Measurements from ENCODE around the gene GPR143.

Gene GPR143

GRCh38 chrX:9693307-9694001, 72.2 kb downstream of the GPR143 start:
- TF ChIP-seq SIN3A (IDR thresholded peaks at IDR 0.05; ENCODE audit: borderline replicate concordance, insufficient read depth, low read length) (no peak), REST (IDR thresholded peaks at IDR 0.05; ENCODE audit: insufficient read depth in 1 of 2, low read depth in 2 of 2, low read length in 2 of 2) (no peak), POLR2AphosphoS5 (IDR thresholded peaks at IDR 0.05; ENCODE audit: low read depth, low read length) (no peak), FOXP2 (optimal IDR thresholded peaks at IDR 0.05; ENCODE audit: borderline replicate concordance, extremely low read depth, extremely low read length, insufficient read depth) (no peak), TAF1 (IDR thresholded peaks at IDR 0.05; ENCODE audit: borderline replicate concordance, insufficient read depth, low read length) (no peak)

GRCh38 chrX:9690046-9690445, 75.6 kb downstream of the GPR143 start:
- TF ChIP-seq FOXP2 (optimal IDR thresholded peaks at IDR 0.05; ENCODE audit: borderline replicate concordance, extremely low read depth, extremely low read length, insufficient read depth) (no peak), SIN3A (IDR thresholded peaks at IDR 0.05; ENCODE audit: borderline replicate concordance, insufficient read depth, low read length) (no peak), REST (IDR thresholded peaks at IDR 0.05; ENCODE audit: insufficient read depth in 1 of 2, low read depth in 2 of 2, low read length in 2 of 2) (no peak), POLR2AphosphoS5 (IDR thresholded peaks at IDR 0.05; ENCODE audit: low read depth, low read length) (no peak), TAF1 (IDR thresholded peaks at IDR 0.05; ENCODE audit: borderline replicate concordance, insufficient read depth, low read length) (no peak)

- TF ChIP-seq FOXP2 (optimal IDR thresholded peaks at IDR 0.05; ENCODE audit: borderline replicate concordance, extremely low read depth, extremely low read length, insufficient read depth) = no peak
- no peak for TF ChIP-seq SIN3A (IDR thresholded peaks at IDR 0.05; ENCODE audit: borderline replicate concordance, insufficient read depth, low read length)
- TF ChIP-seq POLR2AphosphoS5 (IDR thresholded peaks at IDR 0.05; ENCODE audit: low read depth, low read length) = no peak
- no peak for TF ChIP-seq REST (IDR thresholded peaks at IDR 0.05; ENCODE audit: insufficient read depth in 1 of 2, low read depth in 2 of 2, low read length in 2 of 2)
- TF ChIP-seq TAF1 (IDR thresholded peaks at IDR 0.05; ENCODE audit: borderline replicate concordance, insufficient read depth, low read length) = no peak
These were observed 76.8 kb downstream of the GPR143 start for GRCh38 chrX:9688833-9689232.

GRCh38 chrX:9687899-9688298, 77.7 kb downstream of the GPR143 start:
- TF ChIP-seq SIN3A (IDR thresholded peaks at IDR 0.05; ENCODE audit: borderline replicate concordance, insufficient read depth, low read length) (no peak), FOXP2 (optimal IDR thresholded peaks at IDR 0.05; ENCODE audit: borderline replicate concordance, extremely low read depth, extremely low read length, insufficient read depth) (no peak), TAF1 (IDR thresholded peaks at IDR 0.05; ENCODE audit: borderline replicate concordance, insufficient read depth, low read length) (no peak), REST (IDR thresholded peaks at IDR 0.05; ENCODE audit: insufficient read depth in 1 of 2, low read depth in 2 of 2, low read length in 2 of 2) (no peak), POLR2AphosphoS5 (IDR thresholded peaks at IDR 0.05; ENCODE audit: low read depth, low read length) (no peak)

Data from PFSK-1 (cell line).